ENCODE measurements around the gene BAK1. TPM values are rescaled to one million over a fixed set of nuclear protein-coding genes. Genes with fewer than 3 reads are reported as not detected.

BAK1 gene
- total RNA-seq, 1 experiment from 2014 or later = 40.0 TPM

- Histone ChIP-seq H2AK5ac (ENCODE audit: insufficient read length, low read length) (no peak overlapping the region), H2BK12ac (ENCODE audit: insufficient read length, low read depth, low read length) (no peak overlapping the region), H4K91ac (ENCODE audit: insufficient read length, low read depth, low read length) (no peak overlapping the region), H3K79me1 (ENCODE audit: insufficient read depth, low read depth, low read length, poor library complexity, severe bottlenecking) (no peaks in the 10 kb centered on the region), H4K5ac (ENCODE audit: insufficient read length, low read depth, low read length) (no peak overlapping the region), H3K27ac (ENCODE audit: insufficient read length, low read depth, low read length) (no peak overlapping the region), H4K20me1 (ENCODE audit: control insufficient read depth, insufficient read depth, insufficient read length) (no peaks in the 10 kb centered on the region), H4K8ac (replicated peaks; ENCODE audit: insufficient read length, low read depth, low read length) (no peak overlapping the region), H2BK5ac (ENCODE audit: insufficient read length, low read length) (no peak overlapping the region), H3K56ac (ENCODE audit: insufficient read length, low read depth, low read length) (no peak overlapping the region), H2BK120ac (ENCODE audit: low read depth, low read length, poor library complexity, severe bottlenecking) (no peak overlapping the region), H3K14ac (ENCODE audit: insufficient read depth, low read length) (no peak overlapping the region), H3K18ac (ENCODE audit: insufficient read length, low read depth, low read length) (no peak overlapping the region), H3K4ac (ENCODE audit: low read depth, low read length) (no peak overlapping the region), H3K4me2 (ENCODE audit: insufficient read depth, insufficient read length, low read length) (no peak overlapping the region), H3K23ac (ENCODE audit: insufficient read length, low read depth, low read length) (no peak overlapping the region), H3K9me3 (ENCODE audit: control insufficient read depth, low read depth, low read length) (no peaks in the 10 kb centered on the region), H2BK15ac (ENCODE audit: low read depth, low read length) (no peak overlapping the region), H3K27me3 (ENCODE audit: insufficient read depth, low read length) (no peaks in the 10 kb centered on the region), H2AFZ (ENCODE audit: low read length) (no peak overlapping the region), H2BK20ac (ENCODE audit: low read depth, low read length, poor library complexity, severe bottlenecking) (no peak overlapping the region), H3K4me1 (ENCODE audit: insufficient read depth, low read length) (no peaks in the 10 kb centered on the region), H3K79me2 (ENCODE audit: insufficient read depth, low read length) (no peaks in the 10 kb centered on the region), H3K23me2 (ENCODE audit: insufficient read length, low read depth, low read length, poor library complexity, severe bottlenecking) (no peaks in the 10 kb centered on the region), H3T11ph (ENCODE audit: low read length) (no peak overlapping the region), H3K9ac (ENCODE audit: extremely low read depth, insufficient read length, low read length) (no peak overlapping the region)
- Mint-ChIP-seq H3K36me3 (ENCODE audit: insufficient read depth in 1 of 3, low read depth in 3 of 3) (no peaks in the 10 kb centered on the region), H3K4me3 (no peak overlapping the region), H3K27me3 (ENCODE audit: low read depth) (no peaks in the 10 kb centered on the region), H3K4me1 (peaks cover 0 to 4% of the 10 kb centered on the region in 2 experiments; a peak in 2 of 4 replicates), H3K27ac (no peak overlapping the region), H3K9me3 (no peaks in the 10 kb centered on the region)
- no peak for DNase-seq
- TF ChIP-seq, protein P1, sequence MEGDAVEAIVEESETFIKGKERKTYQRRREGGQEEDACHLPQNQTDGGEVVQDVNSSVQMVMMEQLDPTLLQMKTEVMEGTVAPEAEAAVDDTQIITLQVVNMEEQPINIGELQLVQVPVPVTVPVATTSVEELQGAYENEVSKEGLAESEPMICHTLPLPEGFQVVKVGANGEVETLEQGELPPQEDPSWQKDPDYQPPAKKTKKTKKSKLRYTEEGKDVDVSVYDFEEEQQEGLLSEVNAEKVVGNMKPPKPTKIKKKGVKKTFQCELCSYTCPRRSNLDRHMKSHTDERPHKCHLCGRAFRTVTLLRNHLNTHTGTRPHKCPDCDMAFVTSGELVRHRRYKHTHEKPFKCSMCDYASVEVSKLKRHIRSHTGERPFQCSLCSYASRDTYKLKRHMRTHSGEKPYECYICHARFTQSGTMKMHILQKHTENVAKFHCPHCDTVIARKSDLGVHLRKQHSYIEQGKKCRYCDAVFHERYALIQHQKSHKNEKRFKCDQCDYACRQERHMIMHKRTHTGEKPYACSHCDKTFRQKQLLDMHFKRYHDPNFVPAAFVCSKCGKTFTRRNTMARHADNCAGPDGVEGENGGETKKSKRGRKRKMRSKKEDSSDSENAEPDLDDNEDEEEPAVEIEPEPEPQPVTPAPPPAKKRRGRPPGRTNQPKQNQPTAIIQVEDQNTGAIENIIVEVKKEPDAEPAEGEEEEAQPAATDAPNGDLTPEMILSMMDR (conservative IDR thresholded peaks at IDR 0.05) = no peak
- no CpG with 5 or more reads among the region's 4 CpGs for WGBS (ENCODE audit: extremely low coverage, insufficient read length, low lambda C conversion rate)
Measured at GRCh38 chr6:33543116-33543515, 37.0 kb downstream of the BAK1 start.
